OCI-LY7 (cell line): ENCODE results near the gene KIF13A.

Experiments used
- CTCF ChIP-seq: fragments of 200-600 bp; sonication (generic); conservative IDR thresholded peaks from 2 replicates; pipeline ENCODE4 v1.5.1; 2014; ENCODE audit warnings: mild to moderate bottlenecking, antibody characterized with exemption, low read length, moderate library complexity, mixed read lengths
- EZH2phosphoT487 ChIP-seq: fragments of 200-600 bp; sonication (generic); IDR thresholded peaks from 2 replicates; pipeline ENCODE4 v1.6.1; 2018; ENCODE audit warnings: low read depth, borderline replicate concordance, mild to moderate bottlenecking, mixed run types, antibody characterized with exemption, low read length, moderate library complexity, mixed read lengths

GRCh38 chr6:17901493-17901892, 85.9 kb downstream of the KIF13A start:
- TF ChIP-seq CTCF = no peak
- TF ChIP-seq EZH2phosphoT487 = no peak
